ENCODE results near the gene ZNF396.

The ZNF396 gene

GRCh38 chr18:35390951-35391700 lies 14.0 kb upstream of the ZNF396 start:
- Histone ChIP-seq H3K4me1 (ENCODE audit: insufficient read depth, low read length) (peaks cover 5% of the 10 kb centered on the region), H3K36me3 (ENCODE audit: insufficient read depth, low read length) (no peaks in the 10 kb centered on the region), H3K4me3 (ENCODE audit: low read depth in 1 of 2, low read length in 2 of 2) (no peak overlapping the region), H3K4me2 (ENCODE audit: insufficient read depth, low read length) (no peak overlapping the region), H3K27me3 (ENCODE audit: insufficient read depth, low read length, poor library complexity) (peaks cover 4% of the 10 kb centered on the region), H3K9ac (ENCODE audit: low read depth, low read length) (no peak overlapping the region), H3K27ac (ENCODE audit: low read length) (no peak overlapping the region), H3K9me3 (ENCODE audit: insufficient read depth, low read length, severe bottlenecking) (no peaks in the 10 kb centered on the region), H3K79me2 (ENCODE audit: insufficient read depth, low read length) (no peaks in the 10 kb centered on the region), H4K20me1 (ENCODE audit: insufficient read depth, low read length) (no peaks in the 10 kb centered on the region), H2AFZ (ENCODE audit: low read depth, low read length) (no peak overlapping the region)
- TF ChIP-seq EZH2 (IDR thresholded peaks at IDR 0.05; ENCODE audit: borderline replicate concordance, low read depth, low read length, severe bottlenecking) = no peak
- TF ChIP-seq, protein P1, sequence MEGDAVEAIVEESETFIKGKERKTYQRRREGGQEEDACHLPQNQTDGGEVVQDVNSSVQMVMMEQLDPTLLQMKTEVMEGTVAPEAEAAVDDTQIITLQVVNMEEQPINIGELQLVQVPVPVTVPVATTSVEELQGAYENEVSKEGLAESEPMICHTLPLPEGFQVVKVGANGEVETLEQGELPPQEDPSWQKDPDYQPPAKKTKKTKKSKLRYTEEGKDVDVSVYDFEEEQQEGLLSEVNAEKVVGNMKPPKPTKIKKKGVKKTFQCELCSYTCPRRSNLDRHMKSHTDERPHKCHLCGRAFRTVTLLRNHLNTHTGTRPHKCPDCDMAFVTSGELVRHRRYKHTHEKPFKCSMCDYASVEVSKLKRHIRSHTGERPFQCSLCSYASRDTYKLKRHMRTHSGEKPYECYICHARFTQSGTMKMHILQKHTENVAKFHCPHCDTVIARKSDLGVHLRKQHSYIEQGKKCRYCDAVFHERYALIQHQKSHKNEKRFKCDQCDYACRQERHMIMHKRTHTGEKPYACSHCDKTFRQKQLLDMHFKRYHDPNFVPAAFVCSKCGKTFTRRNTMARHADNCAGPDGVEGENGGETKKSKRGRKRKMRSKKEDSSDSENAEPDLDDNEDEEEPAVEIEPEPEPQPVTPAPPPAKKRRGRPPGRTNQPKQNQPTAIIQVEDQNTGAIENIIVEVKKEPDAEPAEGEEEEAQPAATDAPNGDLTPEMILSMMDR (IDR thresholded peaks at IDR 0.05; ENCODE audit: borderline replicate concordance, extremely low read depth, low read length, poor library complexity, severe bottlenecking) = no peak
- no peak for ATAC-seq (ENCODE audit: insufficient read depth, low read depth)
- DNase-seq = no peak

GRCh38 chr18:35389095-35389618 lies 12.0 kb upstream of the ZNF396 start:
- TF ChIP-seq EZH2 (IDR thresholded peaks at IDR 0.05; ENCODE audit: borderline replicate concordance, low read depth, low read length, severe bottlenecking) = no peak
- TF ChIP-seq, protein P1 (IDR thresholded peaks at IDR 0.05; ENCODE audit: borderline replicate concordance, extremely low read depth, low read length, poor library complexity, severe bottlenecking) = no peak
- Histone ChIP-seq H4K20me1 (ENCODE audit: insufficient read depth, low read length) (no peaks in the 10 kb centered on the region), H2AFZ (ENCODE audit: low read depth, low read length) (no peak overlapping the region), H3K9me3 (ENCODE audit: insufficient read depth, low read length, severe bottlenecking) (no peaks in the 10 kb centered on the region), H3K4me2 (ENCODE audit: insufficient read depth, low read length) (no peak overlapping the region), H3K27ac (ENCODE audit: low read length) (no peak overlapping the region), H3K79me2 (ENCODE audit: insufficient read depth, low read length) (no peaks in the 10 kb centered on the region), H3K27me3 (ENCODE audit: insufficient read depth, low read length, poor library complexity) (peaks cover 4% of the 10 kb centered on the region), H3K4me1 (ENCODE audit: insufficient read depth, low read length) (peaks cover 5% of the 10 kb centered on the region), H3K4me3 (ENCODE audit: low read depth in 1 of 2, low read length in 2 of 2) (no peak overlapping the region), H3K9ac (ENCODE audit: low read depth, low read length) (no peak overlapping the region), H3K36me3 (ENCODE audit: insufficient read depth, low read length) (no peaks in the 10 kb centered on the region)
- DNase-seq = no peak
- ATAC-seq (ENCODE audit: insufficient read depth, low read depth) = no peak

DNA sequence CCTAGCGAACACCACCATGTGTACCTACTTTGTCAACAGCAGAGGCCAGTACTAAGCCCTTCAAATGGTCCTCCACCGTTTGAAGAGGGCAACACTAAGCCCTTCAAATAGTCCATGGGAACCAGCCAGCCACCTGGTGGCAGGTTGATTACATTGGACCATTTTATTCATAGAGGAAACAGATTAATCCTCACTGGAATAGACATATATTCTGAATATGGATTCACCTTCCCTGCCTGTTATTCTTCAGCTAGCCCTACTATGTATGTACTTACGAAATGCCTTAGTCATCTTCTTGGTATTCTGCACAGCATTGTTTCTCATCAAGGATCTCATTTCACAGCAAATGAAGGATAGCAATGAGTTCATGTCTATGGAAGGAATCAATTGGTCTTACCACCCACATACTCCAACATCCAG lies 10.0 kb upstream of the ZNF396 start:
- H3K4me3 ChIP-seq (ENCODE audit: low read depth in 1 of 2, low read length in 2 of 2) = no peak overlapping the region
- TF ChIP-seq, protein P1 (IDR thresholded peaks at IDR 0.05; ENCODE audit: borderline replicate concordance, extremely low read depth, low read length, poor library complexity, severe bottlenecking) = peak; percentile 41
- no peak for TF ChIP-seq EZH2 (IDR thresholded peaks at IDR 0.05; ENCODE audit: borderline replicate concordance, low read depth, low read length, severe bottlenecking)
- H2AFZ ChIP-seq (ENCODE audit: low read depth, low read length) = no peak overlapping the region
- H3K4me2 ChIP-seq (ENCODE audit: insufficient read depth, low read length) = no peak overlapping the region
- DNase-seq (no peak), ATAC-seq (ENCODE audit: insufficient read depth, low read depth) (peak; percentile 45; the same call in 1 of the 3 replicates)
- no peaks in the 10 kb centered on the region for H3K79me2 ChIP-seq (ENCODE audit: insufficient read depth, low read length)
- peaks cover 5% of the 10 kb centered on the region for H3K4me1 ChIP-seq (ENCODE audit: insufficient read depth, low read length)
- H4K20me1 ChIP-seq (ENCODE audit: insufficient read depth, low read length) = no peaks in the 10 kb centered on the region
- no peaks in the 10 kb centered on the region for H3K9me3 ChIP-seq (ENCODE audit: insufficient read depth, low read length, severe bottlenecking)
- peaks cover 9% of the 10 kb centered on the region for H3K27me3 ChIP-seq (ENCODE audit: insufficient read depth, low read length, poor library complexity)
- no peak overlapping the region for H3K9ac ChIP-seq (ENCODE audit: low read depth, low read length)
- no peaks in the 10 kb centered on the region for H3K36me3 ChIP-seq (ENCODE audit: insufficient read depth, low read length)
- H3K27ac ChIP-seq (ENCODE audit: low read length) = no peak overlapping the region

Data from DND-41 (cell line).